ENCODE measurements around the gene YAP1. TPM values are rescaled to one million over a fixed set of nuclear protein-coding genes. Genes with fewer than 3 reads are reported as not detected.

Gene YAP1
- total RNA-seq, 1 donor from 2014 or later, result 129 TPM

- Mint-ChIP-seq H3K36me3 (ENCODE audit: low read depth, unreplicated experiment) (peaks cover 10% of the 10 kb centered on the region), H3K27ac (ENCODE audit: unreplicated experiment) (peak overlapping the region; percentile 95), H3K27me3 (ENCODE audit: low read depth, unreplicated experiment) (no peaks in the 10 kb centered on the region), H3K4me1 (ENCODE audit: low read depth, unreplicated experiment) (peaks cover 29% of the 10 kb centered on the region), H3K4me3 (ENCODE audit: unreplicated experiment) (no peak overlapping the region), H3K9me3 (ENCODE audit: unreplicated experiment) (no peaks in the 10 kb centered on the region)
- Histone ChIP-seq H3K27me3 (ENCODE audit: insufficient read depth, low read length) (no peaks in the 10 kb centered on the region), H3K4me3 (ENCODE audit: insufficient read depth, low read depth, low read length) (no peak overlapping the region), H3K4me1 (ENCODE audit: insufficient read depth, low read length) (peaks cover 17% of the 10 kb centered on the region), H3K9me3 (ENCODE audit: insufficient read depth, low read depth, low read length) (no peaks in the 10 kb centered on the region), H3K4me2 (ENCODE audit: low read length) (peak overlapping the region; percentile 79), H4K20me1 (ENCODE audit: insufficient read depth, low read length) (peaks cover 38% of the 10 kb centered on the region), H3K79me2 (ENCODE audit: insufficient read depth, low read length) (peaks cover 91% of the 10 kb centered on the region), H2AFZ (ENCODE audit: low read depth, low read length) (no peak overlapping the region), H3K9ac (ENCODE audit: low read length) (peak overlapping the region; percentile 82), H3K27ac (ENCODE audit: low read depth, low read length) (peak overlapping the region; percentile 98), H3K36me3 (ENCODE audit: insufficient read depth, low read length) (no peaks in the 10 kb centered on the region)
- no peak for FAIRE-seq
- TF ChIP-seq EZH2 (IDR thresholded peaks at IDR 0.05; ENCODE audit: insufficient read depth, low read length) (no peak), CTCF (IDR thresholded peaks at IDR 0.05; ENCODE audit: insufficient read depth, low read depth, low read length) (no peak)
- DNase-seq (ENCODE audit: low read depth), result no peak
Observed at GRCh38 chr11:102138223-102138622, 28.0 kb downstream of the YAP1 start.

- Histone ChIP-seq H3K4me1 (ENCODE audit: insufficient read depth, low read length) (peaks cover 17% of the 10 kb centered on the region), H4K20me1 (ENCODE audit: insufficient read depth, low read length) (peaks cover 38% of the 10 kb centered on the region), H3K9ac (ENCODE audit: low read length) (peak overlapping the region; percentile 82), H3K9me3 (ENCODE audit: insufficient read depth, low read depth, low read length) (no peaks in the 10 kb centered on the region), H3K4me2 (ENCODE audit: low read length) (peak overlapping the region; percentile 79), H2AFZ (ENCODE audit: low read depth, low read length) (no peak overlapping the region), H3K27ac (ENCODE audit: low read depth, low read length) (peak overlapping the region; percentile 98), H3K79me2 (ENCODE audit: insufficient read depth, low read length) (peaks cover 91% of the 10 kb centered on the region), H3K27me3 (ENCODE audit: insufficient read depth, low read length) (no peaks in the 10 kb centered on the region), H3K4me3 (ENCODE audit: insufficient read depth, low read depth, low read length) (peak overlapping the region; percentile 34), H3K36me3 (ENCODE audit: insufficient read depth, low read length) (no peaks in the 10 kb centered on the region)
- no peaks in the 10 kb centered on the region for H3K9me3 Mint-ChIP-seq (ENCODE audit: unreplicated experiment)
- H3K36me3 Mint-ChIP-seq (ENCODE audit: low read depth, unreplicated experiment), result peaks cover 10% of the 10 kb centered on the region
- no peak overlapping the region for H3K4me3 Mint-ChIP-seq (ENCODE audit: unreplicated experiment)
- H3K4me1 Mint-ChIP-seq (ENCODE audit: low read depth, unreplicated experiment), result peaks cover 29% of the 10 kb centered on the region
- DNase-seq (ENCODE audit: low read depth) (peak; percentile 95), FAIRE-seq (peak; percentile 9)
- H3K27ac Mint-ChIP-seq (ENCODE audit: unreplicated experiment), result peak overlapping the region; percentile 95
- no peaks in the 10 kb centered on the region for H3K27me3 Mint-ChIP-seq (ENCODE audit: low read depth, unreplicated experiment)
- no peak for TF ChIP-seq CTCF (IDR thresholded peaks at IDR 0.05; ENCODE audit: insufficient read depth, low read depth, low read length)
- no peak for TF ChIP-seq EZH2 (IDR thresholded peaks at IDR 0.05; ENCODE audit: insufficient read depth, low read length)
Observed at GRCh38 chr11:102138670-102139069, 28.4 kb downstream of the YAP1 start.

- peak overlapping the region; percentile 95 for H3K27ac Mint-ChIP-seq (ENCODE audit: unreplicated experiment)
- Histone ChIP-seq H2AFZ (ENCODE audit: low read depth, low read length) (no peak overlapping the region), H3K36me3 (ENCODE audit: insufficient read depth, low read length) (no peaks in the 10 kb centered on the region), H4K20me1 (ENCODE audit: insufficient read depth, low read length) (peaks cover 38% of the 10 kb centered on the region), H3K4me1 (ENCODE audit: insufficient read depth, low read length) (peaks cover 17% of the 10 kb centered on the region), H3K27me3 (ENCODE audit: insufficient read depth, low read length) (no peaks in the 10 kb centered on the region), H3K4me3 (ENCODE audit: insufficient read depth, low read depth, low read length) (peak overlapping the region; percentile 34), H3K27ac (ENCODE audit: low read depth, low read length) (peak overlapping the region; percentile 98), H3K9ac (ENCODE audit: low read length) (peak overlapping the region; percentile 82), H3K9me3 (ENCODE audit: insufficient read depth, low read depth, low read length) (no peaks in the 10 kb centered on the region), H3K79me2 (ENCODE audit: insufficient read depth, low read length) (peaks cover 91% of the 10 kb centered on the region), H3K4me2 (ENCODE audit: low read length) (peak overlapping the region; percentile 79)
- H3K27me3 Mint-ChIP-seq (ENCODE audit: low read depth, unreplicated experiment), result no peaks in the 10 kb centered on the region
- H3K4me3 Mint-ChIP-seq (ENCODE audit: unreplicated experiment), result no peak overlapping the region
- H3K4me1 Mint-ChIP-seq (ENCODE audit: low read depth, unreplicated experiment), result peaks cover 32% of the 10 kb centered on the region
- FAIRE-seq (peak; percentile 97), DNase-seq (ENCODE audit: low read depth) (peak; percentile 93)
- peaks cover 12% of the 10 kb centered on the region for H3K36me3 Mint-ChIP-seq (ENCODE audit: low read depth, unreplicated experiment)
- TF ChIP-seq CTCF (IDR thresholded peaks at IDR 0.05; ENCODE audit: insufficient read depth, low read depth, low read length), result no peak
- TF ChIP-seq EZH2 (IDR thresholded peaks at IDR 0.05; ENCODE audit: insufficient read depth, low read length), result no peak
- no peaks in the 10 kb centered on the region for H3K9me3 Mint-ChIP-seq (ENCODE audit: unreplicated experiment)
Observed at GRCh38 chr11:102139081-102139498, 28.8 kb downstream of the YAP1 start.
